HG03571 (cell line): Measurements from ENCODE around the gene PPP1R9B.

Source experiments
- ATAC-seq: cut with Tn5 transposase; IDR thresholded peaks from one replicate; pipeline ENCODE4 v1.9.1; 2021; ENCODE audit not compliant: unreplicated experiment

PPP1R9B gene

GRCh38 chr17:50144845-50145531, 5.5 kb downstream of the PPP1R9B start:
- no peak for ATAC-seq

- no peak for ATAC-seq
Measured at GRCh38 chr17:50144355-50144754, 6.1 kb downstream of the PPP1R9B start.

GRCh38 chr17:50143461-50144176, 6.9 kb downstream of the PPP1R9B start:
- no peak for ATAC-seq

DNA sequence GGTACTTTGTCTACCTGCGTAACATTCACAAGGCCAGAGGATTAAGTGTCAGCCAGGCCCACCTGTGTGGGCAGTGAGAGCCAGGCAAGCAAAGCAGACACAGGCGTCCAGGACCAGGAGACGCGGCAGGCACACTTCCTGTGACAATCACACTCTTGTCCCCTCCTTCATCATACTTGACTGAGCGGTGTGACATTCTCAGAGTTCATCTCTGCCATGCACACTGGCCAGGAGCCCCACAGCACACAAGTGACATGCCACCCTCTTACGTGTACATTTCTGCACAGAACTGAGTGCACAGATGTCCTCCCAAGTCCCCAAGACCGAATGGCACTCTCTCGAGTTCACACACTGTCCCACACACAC, 8.7 kb downstream of the PPP1R9B start:
- ATAC-seq = no peak

DNA sequence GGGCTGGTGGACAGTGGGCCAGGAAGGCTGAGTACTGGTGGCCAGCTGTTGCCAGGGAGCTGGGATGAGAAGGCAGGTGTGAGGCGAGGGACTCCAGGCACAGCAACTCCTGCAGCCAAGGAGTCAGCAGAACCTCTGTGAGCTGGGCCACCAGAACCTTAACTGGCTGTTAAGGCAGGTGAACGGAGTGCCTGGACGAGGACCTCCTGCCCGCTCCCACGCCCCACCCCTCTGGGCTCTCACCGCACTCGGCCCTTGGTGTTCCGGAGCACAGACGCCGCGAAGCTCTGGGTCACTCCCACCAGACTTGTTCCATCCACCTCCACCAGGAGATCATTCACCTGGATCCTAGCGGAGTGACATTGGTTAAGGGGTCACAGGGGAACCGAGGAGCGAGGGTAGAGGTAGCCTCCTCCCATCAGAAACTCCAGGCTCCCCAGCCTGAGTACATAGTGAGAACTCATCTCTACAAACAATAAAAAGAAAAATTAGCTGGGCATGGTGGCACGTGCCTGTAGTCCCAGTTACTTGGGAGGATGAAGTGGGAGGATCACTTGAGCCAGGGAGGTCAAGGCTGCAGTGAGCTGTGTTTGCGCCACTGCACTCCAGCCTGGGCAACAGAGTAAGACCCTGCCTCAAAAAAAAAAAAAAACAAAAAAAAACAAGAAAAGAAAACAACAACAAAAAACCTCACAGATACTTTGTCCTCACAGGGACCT, 9.3 kb downstream of the PPP1R9B start:
- no peak for ATAC-seq

- ATAC-seq = no peak
Measured at GRCh38 chr17:50139950-50140885, 10.3 kb downstream of the PPP1R9B start.

GRCh38 chr17:50139185-50139783, 11.2 kb downstream of the PPP1R9B start:
- ATAC-seq = no peak

GRCh38 chr17:50137042-50137441, 13.4 kb downstream of the PPP1R9B start:
- ATAC-seq = no peak

DNA sequence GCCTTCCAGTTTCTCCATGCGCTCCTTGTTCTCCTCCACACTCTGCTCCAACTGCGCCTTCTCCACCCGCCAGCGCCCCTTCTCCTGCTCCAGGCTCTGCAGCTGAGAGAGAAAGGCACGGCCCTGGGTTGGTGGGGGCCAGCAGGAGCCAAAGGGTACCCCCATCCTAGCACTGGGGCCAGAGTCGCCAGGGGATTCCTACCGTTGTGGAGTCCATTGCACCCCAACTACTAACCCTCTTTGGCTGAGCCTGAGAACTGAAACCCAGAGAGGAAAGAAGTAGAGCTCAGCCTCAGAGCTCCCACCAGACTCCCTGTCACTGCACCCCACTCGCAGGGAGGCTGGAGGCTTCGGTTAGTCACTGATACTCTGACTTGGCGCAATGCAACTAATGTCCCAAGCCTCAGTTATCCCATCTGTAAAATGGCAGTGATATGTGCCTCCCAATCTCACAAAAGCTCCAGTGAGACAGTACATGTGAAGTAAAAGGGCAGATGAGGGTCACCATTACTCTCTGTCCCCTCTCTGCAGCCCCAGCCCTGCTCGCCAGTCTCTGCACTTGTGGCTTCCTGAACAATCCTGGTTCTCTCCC, 14.3 kb downstream of the PPP1R9B start:
- no peak for ATAC-seq

- no peak for ATAC-seq
Measured at GRCh38 chr17:50135316-50136095, 15.0 kb downstream of the PPP1R9B start.

DNA sequence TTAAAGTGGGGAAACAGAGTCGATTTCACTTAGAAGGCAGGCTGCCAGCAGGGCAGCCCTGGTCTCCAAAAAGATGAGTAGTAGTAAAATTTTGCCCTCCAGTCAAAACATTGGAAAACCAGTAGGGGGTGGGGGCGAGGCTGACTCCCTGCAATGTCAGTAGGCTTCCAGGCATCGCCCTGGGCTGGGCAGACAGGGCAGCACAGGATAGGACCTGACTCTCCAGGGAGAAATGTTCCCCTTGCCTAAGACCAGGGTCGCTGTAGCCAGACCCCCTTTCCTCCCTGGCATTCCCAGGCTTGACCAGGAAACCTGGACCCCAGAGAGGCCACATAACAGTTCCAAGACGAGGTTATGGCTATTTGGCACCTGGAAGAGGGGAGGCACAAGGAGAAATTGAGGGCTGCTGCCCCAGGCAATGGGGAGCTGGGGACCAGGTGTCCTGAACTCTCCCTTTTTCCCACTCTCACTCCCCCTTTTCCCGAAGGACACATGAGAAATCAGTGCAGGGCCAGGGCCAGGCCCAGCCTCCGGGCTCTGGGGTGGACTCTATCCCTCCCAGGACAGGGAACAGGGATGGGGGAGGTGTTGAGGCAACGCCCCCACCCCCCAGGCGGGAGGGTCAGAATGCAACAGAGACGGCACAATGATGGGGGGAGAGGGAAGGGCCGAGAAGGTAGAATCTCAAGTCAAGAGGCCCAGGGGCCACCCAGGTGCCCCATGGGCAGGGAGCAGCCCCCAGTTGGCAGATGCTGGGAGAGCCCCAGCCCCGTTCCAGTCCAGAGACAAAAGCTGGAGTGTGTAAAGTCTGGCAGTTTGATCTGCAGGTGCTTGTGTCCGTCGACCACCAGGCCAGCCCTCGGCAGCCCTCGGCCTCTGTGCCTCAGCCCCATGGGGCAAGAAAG, 16.0 kb downstream of the PPP1R9B start:
- ATAC-seq = no peak

DNA sequence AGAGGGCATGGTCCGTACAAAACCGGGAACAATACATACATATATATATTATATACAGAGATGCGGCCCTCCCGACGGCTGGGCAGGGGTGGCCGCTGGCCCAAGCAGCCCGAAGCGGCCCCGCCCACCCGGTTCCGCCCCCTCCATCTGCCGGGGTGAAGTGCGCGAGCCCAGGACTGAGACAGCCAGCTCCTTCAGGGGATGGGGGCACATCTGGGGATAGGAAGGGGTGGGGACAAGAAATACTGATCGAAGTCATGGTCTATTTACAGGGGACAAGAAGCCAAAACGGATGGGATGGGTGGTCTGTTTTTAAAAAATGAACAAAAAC, 16.7 kb downstream of the PPP1R9B start:
- no peak for ATAC-seq

- ATAC-seq = no peak
Measured at GRCh38 chr17:50133028-50133768, 17.3 kb downstream of the PPP1R9B start.

DNA sequence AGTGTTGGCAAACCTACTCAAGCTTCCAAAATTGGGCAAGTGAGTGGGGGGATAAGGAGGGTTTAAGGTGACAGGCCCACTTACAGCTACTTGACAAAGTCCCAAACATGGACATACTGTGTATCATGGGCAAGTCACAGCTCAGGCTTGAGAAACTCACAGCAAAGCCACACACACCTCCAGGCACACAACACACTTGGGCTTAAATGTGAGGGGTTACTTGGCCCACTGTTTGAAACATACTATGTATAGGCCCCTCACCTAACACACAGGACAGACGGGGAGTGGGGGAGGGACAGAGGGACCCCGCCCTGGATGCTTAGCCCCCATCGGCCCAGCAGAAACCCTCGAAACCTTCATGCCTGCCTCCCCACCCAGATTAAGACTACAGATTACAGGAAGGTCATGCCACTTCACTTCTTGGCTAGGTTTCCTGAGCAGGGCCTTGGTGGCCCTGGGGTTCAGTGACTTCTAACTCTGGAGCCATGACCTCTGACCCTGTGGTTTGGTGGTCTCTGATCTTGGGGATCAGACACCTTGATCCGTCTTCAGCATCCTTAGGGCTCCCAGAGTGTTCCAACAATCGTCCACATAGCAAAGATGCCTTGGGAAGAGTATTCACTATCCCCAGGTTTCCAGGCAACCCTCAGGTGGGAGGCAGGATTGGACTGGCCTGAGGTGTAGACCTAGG, 18.2 kb downstream of the PPP1R9B start:
- no peak for ATAC-seq

- no peak for ATAC-seq
Measured at GRCh38 chr17:50130559-50131305, 19.7 kb downstream of the PPP1R9B start.

- no peak for ATAC-seq
Measured at GRCh38 chr17:50129728-50130558, 20.5 kb downstream of the PPP1R9B start, which contains the start of gene SAMD14. TSS of gene SAMD14 (minus strand) at chr17:50130160. CDS start at chr17:50124959, 5,201 bp downstream.
